HCT116 (cell line): ENCODE data around the gene MED14. TPM values are rescaled to one million over a fixed set of nuclear protein-coding genes. Genes with fewer than 3 reads are reported as not detected.

Source experiments
- ATAC-seq: fragments of 200-7000 bp; cut with Tn5 transposase; 2 replicates; pipeline ENCODE4 v1.9.1; 2020; ENCODE audit warnings: mild to moderate bottlenecking, moderate library complexity
- BruUV-seq: library from RNA; stranded (reverse); fragments of 400-500 nt; replicated peaks from 2 replicates; lab custom pipeline; 2021; lab: Mats Ljungman, UMichigan
- CTCF ChIA-PET: fragments of 300-600 bp; sonication (Branson Sonifier 250); formaldehyde crosslinking; loops from one replicate; lab custom pipeline; 2021; ENCODE audit warnings: antibody characterized with exemption; lab: Charles Lee
- POLR2A ChIA-PET: fragments of 300-600, 350-600 bp; sonication (Branson Sonifier 250); formaldehyde crosslinking; loops from one replicate; lab custom pipeline; 2021; ENCODE audit warnings: antibody characterized with exemption; lab: Charles Lee
- RAD21 ChIA-PET, 2 experiments: fragments of 300-600 bp; sonication (Branson Sonifier 250); formaldehyde crosslinking; loops; one replicate each; lab custom pipeline; 2023; ENCODE audit warnings: low total read pairs in 2 of 2; ENCODE audit not compliant: uncharacterized antibody in 2 of 2, unreplicated experiment in 2 of 2, low non-redundant PET in 1 of 2; lab: Charles Lee
- DNase-seq: peaks from one replicate; pipeline ENCODE4 v3.0.0-alpha.2; 2010; ENCODE audit warnings: low read depth, low spot score
- H2AFZ ChIP-seq: fragments of 200-600 bp; shearing (Covaris generic), sonication (generic); 2 replicates; pipeline ENCODE4 v1.6.1; 2017; ENCODE audit warnings: low read depth, mixed run types, mixed read lengths, antibody characterized with exemption, low read length; ENCODE audit not compliant: poor library complexity, severe bottlenecking
- H3K27ac ChIP-seq: 2 replicates; pipeline ENCODE4 v1.5.1; 2012; ENCODE audit warnings: low read depth, low read length
- H3K27me3 ChIP-seq: fragments of 200-600 bp; sonication (generic); 2 replicates; pipeline ENCODE4 v1.6.1; 2016; ENCODE audit warnings: mixed run types, low read length, mixed read lengths; ENCODE audit not compliant: insufficient read depth
- H3K36me3 ChIP-seq, 2 experiments: fragments of 200-500 bp in 1 of 2; fragments of 200-600 bp in 1 of 2; sonication (Bioruptor generic) in 1 of 2; sonication (generic) in 1 of 2; 2 replicates each; pipeline versions ENCODE4 v1.5.1 to v1.6.1; 2014 to 2016; ENCODE audit warnings: low read length in 2 of 2, inconsistent platforms in 1 of 2, mixed read lengths in 1 of 2, mixed run types in 1 of 2; ENCODE audit not compliant: insufficient read depth in 2 of 2, control insufficient read depth in 1 of 2
- H3K4me1 ChIP-seq, 2 experiments: fragments of 200-600 bp in 1 of 2; sonication (generic) in 1 of 2; 2 replicates each; pipeline versions ENCODE4 v1.5.1 to v1.6.1; 2012 to 2017; ENCODE audit warnings: low read length in 2 of 2, inconsistent platforms in 1 of 2, mild to moderate bottlenecking in 1 of 2, mixed read lengths in 1 of 2, mixed run types in 1 of 2, moderate library complexity in 1 of 2; ENCODE audit not compliant: insufficient read depth in 2 of 2, control insufficient read depth in 1 of 2
- H3K4me2 ChIP-seq: fragments of 200-600 bp; sonication (generic); 2 replicates; pipeline ENCODE4 v1.6.1; 2017; ENCODE audit warnings: mixed run types, low read length, mixed read lengths
- H3K4me3 ChIP-seq, 2 experiments: fragments of 200-600 bp in 1 of 2; sonication (generic) in 1 of 2; replicated peaks in 1 of 2; 2 replicates each; pipeline ENCODE4 v1.5.1; 2011 to 2016; ENCODE audit warnings: low read length in 2 of 2, control low read depth in 1 of 2, low read depth in 1 of 2, mild to moderate bottlenecking in 1 of 2, mixed read lengths in 1 of 2, mixed run types in 1 of 2
- H3K79me2 ChIP-seq: fragments of 200-600 bp; sonication (generic); 2 replicates; pipeline ENCODE4 v1.6.1; 2017; ENCODE audit warnings: mild to moderate bottlenecking, mixed run types, low read length, moderate library complexity, mixed read lengths; ENCODE audit not compliant: insufficient read depth
- H3K9ac ChIP-seq: fragments of 200-600 bp; sonication (generic); 2 replicates; pipeline ENCODE4 v1.6.1; 2016; ENCODE audit warnings: low read length, mixed read lengths
- H3K9me2 ChIP-seq: fragments of 200-600 bp; sonication (generic), shearing (Covaris generic); 2 replicates; pipeline ENCODE4 v1.6.1; 2017; ENCODE audit warnings: mixed run types, mild to moderate bottlenecking, moderate library complexity; ENCODE audit not compliant: insufficient read depth
- H3K9me3 ChIP-seq, 2 experiments: fragments of 200-500 bp in 1 of 2; fragments of 200-600 bp in 1 of 2; sonication (Bioruptor generic) in 1 of 2; sonication (generic) in 1 of 2; 2 replicates each; pipeline ENCODE4 v1.6.1; 2014 to 2017; ENCODE audit warnings: low read length in 2 of 2, mixed read lengths in 2 of 2, inconsistent platforms in 1 of 2, low read depth in 1 of 2, mild to moderate bottlenecking in 1 of 2, mixed run types in 1 of 2, moderate library complexity in 1 of 2; ENCODE audit not compliant: control insufficient read depth in 1 of 2, insufficient read depth in 1 of 2
- H4K20me1 ChIP-seq: fragments of 200-600 bp; sonication (generic), shearing (Covaris generic); 2 replicates; pipeline ENCODE4 v1.6.1; 2017; ENCODE audit warnings: mixed run types, mild to moderate bottlenecking, moderate library complexity; ENCODE audit not compliant: insufficient read depth
- CBX3 ChIP-seq: IDR thresholded peaks from 2 replicates; pipeline ENCODE4 v1.6.1; 2012; ENCODE audit warnings: low read depth
- CEBPB ChIP-seq: IDR thresholded peaks from 2 replicates; pipeline ENCODE4 v1.6.1; 2012; ENCODE audit warnings: low read depth
- EGR1 ChIP-seq: IDR thresholded peaks from 2 replicates; pipeline ENCODE4 v1.6.1; 2012; ENCODE audit warnings: low read depth
- ELF1 ChIP-seq: IDR thresholded peaks from 2 replicates; pipeline ENCODE4 v1.6.1; 2012; ENCODE audit warnings: low read depth, borderline replicate concordance
- FOSL1 ChIP-seq: IDR thresholded peaks from 2 replicates; pipeline ENCODE4 v1.6.1; 2012; ENCODE audit warnings: low read depth
- JUND ChIP-seq: IDR thresholded peaks from 2 replicates; pipeline ENCODE4 v1.6.1; 2012
- POLR2A ChIP-seq: IDR thresholded peaks from 2 replicates; pipeline ENCODE4 v1.7.0; 2011; ENCODE audit warnings: borderline replicate concordance; ENCODE audit not compliant: insufficient read depth, insufficient read length; ENCODE audit errors: extremely low read depth
- POLR2AphosphoS5 ChIP-seq: IDR thresholded peaks from 2 replicates; pipeline ENCODE4 v1.6.1; 2011; ENCODE audit warnings: mild to moderate bottlenecking, low read depth, low read length, moderate library complexity
- RAD21 ChIP-seq: IDR thresholded peaks from 2 replicates; pipeline ENCODE4 v1.6.1; 2012; ENCODE audit warnings: low read depth, mild to moderate bottlenecking
- SP1 ChIP-seq: IDR thresholded peaks from 2 replicates; pipeline ENCODE4 v1.6.1; 2012; ENCODE audit warnings: low read depth
- SRF ChIP-seq: IDR thresholded peaks from 2 replicates; pipeline ENCODE4 v1.6.1; 2012; ENCODE audit warnings: low read depth
- TCF7L2 ChIP-seq: IDR thresholded peaks from 2 replicates; pipeline ENCODE4 v1.7.0; 2011; ENCODE audit warnings: borderline replicate concordance, inconsistent platforms; ENCODE audit not compliant: insufficient read depth, insufficient read length; ENCODE audit errors: extremely low read depth
- ZBTB33 ChIP-seq: IDR thresholded peaks from 2 replicates; pipeline ENCODE4 v1.6.1; 2011; ENCODE audit warnings: mild to moderate bottlenecking, low read length, moderate library complexity; ENCODE audit not compliant: insufficient replicate concordance; ENCODE audit errors: extremely low read depth
- ZFX ChIP-seq: fragments of 450-650 bp; IDR thresholded peaks from 2 replicates; pipeline ENCODE4 v1.6.1; 2017
- ZNF274 ChIP-seq: fragments of 200-500 bp; sonication (Bioruptor generic); IDR thresholded peaks from 2 replicates; pipeline ENCODE4 v1.6.1; 2014; ENCODE audit warnings: mild to moderate bottlenecking, low read depth, low read length, inconsistent platforms
- intact Hi-C: fragments of 100-400 bp; cut with micrococcal nuclease; formaldehyde crosslinking; loops from 2 replicates; pipeline ENCODE4 v1.10.0; 2022
- total RNA-seq: library from RNA; stranded (reverse); gene quantifications from one replicate; pipeline ENCODE4 v1.2.1, GENCODE V29; 2021; ENCODE audit not compliant: unreplicated experiment
- TF ChIP-seq, protein P1 (sequence below): IDR thresholded peaks from 2 replicates; pipeline ENCODE4 v1.6.1; 2012
- TF ChIP-seq, protein P2 (sequence below): IDR thresholded peaks from 2 replicates; pipeline ENCODE4 v1.6.1; 2012; ENCODE audit warnings: low read depth
- TF ChIP-seq, protein P3 (sequence below), 3 experiments: fragments of 200-600 bp in 1 of 3; sonication (generic) in 1 of 3; IDR thresholded peaks in 2 of 3; conservative IDR thresholded peaks in 1 of 3; 2 replicates each; pipeline ENCODE4 v1.5.1; 2012 to 2017; ENCODE audit warnings: low read depth in 2 of 3, low read length in 2 of 3, antibody characterized with exemption in 1 of 3, borderline replicate concordance in 1 of 3, control low read depth in 1 of 3, mild to moderate bottlenecking in 1 of 3, mixed read lengths in 1 of 3, mixed run types in 1 of 3, moderate library complexity in 1 of 3; ENCODE audit not compliant: insufficient read depth in 1 of 3

Gene MED14
- total RNA-seq, 1 experiment from 2014 or later = 51.8 TPM

- H3K4me2 ChIP-seq = no peak overlapping the region
- POLR2A ChIA-PET = no interaction called here
- intact Hi-C loops = no loop called here
- no peaks in the 10 kb centered on the region for H3K9me3 ChIP-seq
- no peak overlapping the region for H2AFZ ChIP-seq
- RAD21 ChIA-PET = no interaction called here
- H3K9me2 ChIP-seq = no peaks in the 10 kb centered on the region
- no TSS peak for BruUV-seq
- no peak overlapping the region for H3K4me3 ChIP-seq
- H3K36me3 ChIP-seq = peaks cover 0 to 9% of the 10 kb centered on the region in 2 experiments; a peak in 2 of 4 replicates
- CTCF ChIA-PET = no interaction called here
- no peaks in the 10 kb centered on the region for H3K79me2 ChIP-seq
- no peak for DNase-seq
- no peak for TF ChIP-seq ZBTB33
- TF ChIP-seq, protein P1, sequence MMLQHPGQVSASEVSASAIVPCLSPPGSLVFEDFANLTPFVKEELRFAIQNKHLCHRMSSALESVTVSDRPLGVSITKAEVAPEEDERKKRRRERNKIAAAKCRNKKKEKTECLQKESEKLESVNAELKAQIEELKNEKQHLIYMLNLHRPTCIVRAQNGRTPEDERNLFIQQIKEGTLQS = no peak
- TF ChIP-seq CBX3 = no peak
- TF ChIP-seq ZNF274 = no peak
- no peak for TF ChIP-seq RAD21
- no peak for TF ChIP-seq TCF7L2
- no peak for TF ChIP-seq ELF1
- TF ChIP-seq ZFX = no peak
- TF ChIP-seq JUND = no peak
- TF ChIP-seq SP1 = no peak
- no peak for TF ChIP-seq POLR2A
- no peak for TF ChIP-seq EGR1
- TF ChIP-seq POLR2AphosphoS5 = no peak
- no peak for TF ChIP-seq FOSL1
- TF ChIP-seq, protein P2, sequence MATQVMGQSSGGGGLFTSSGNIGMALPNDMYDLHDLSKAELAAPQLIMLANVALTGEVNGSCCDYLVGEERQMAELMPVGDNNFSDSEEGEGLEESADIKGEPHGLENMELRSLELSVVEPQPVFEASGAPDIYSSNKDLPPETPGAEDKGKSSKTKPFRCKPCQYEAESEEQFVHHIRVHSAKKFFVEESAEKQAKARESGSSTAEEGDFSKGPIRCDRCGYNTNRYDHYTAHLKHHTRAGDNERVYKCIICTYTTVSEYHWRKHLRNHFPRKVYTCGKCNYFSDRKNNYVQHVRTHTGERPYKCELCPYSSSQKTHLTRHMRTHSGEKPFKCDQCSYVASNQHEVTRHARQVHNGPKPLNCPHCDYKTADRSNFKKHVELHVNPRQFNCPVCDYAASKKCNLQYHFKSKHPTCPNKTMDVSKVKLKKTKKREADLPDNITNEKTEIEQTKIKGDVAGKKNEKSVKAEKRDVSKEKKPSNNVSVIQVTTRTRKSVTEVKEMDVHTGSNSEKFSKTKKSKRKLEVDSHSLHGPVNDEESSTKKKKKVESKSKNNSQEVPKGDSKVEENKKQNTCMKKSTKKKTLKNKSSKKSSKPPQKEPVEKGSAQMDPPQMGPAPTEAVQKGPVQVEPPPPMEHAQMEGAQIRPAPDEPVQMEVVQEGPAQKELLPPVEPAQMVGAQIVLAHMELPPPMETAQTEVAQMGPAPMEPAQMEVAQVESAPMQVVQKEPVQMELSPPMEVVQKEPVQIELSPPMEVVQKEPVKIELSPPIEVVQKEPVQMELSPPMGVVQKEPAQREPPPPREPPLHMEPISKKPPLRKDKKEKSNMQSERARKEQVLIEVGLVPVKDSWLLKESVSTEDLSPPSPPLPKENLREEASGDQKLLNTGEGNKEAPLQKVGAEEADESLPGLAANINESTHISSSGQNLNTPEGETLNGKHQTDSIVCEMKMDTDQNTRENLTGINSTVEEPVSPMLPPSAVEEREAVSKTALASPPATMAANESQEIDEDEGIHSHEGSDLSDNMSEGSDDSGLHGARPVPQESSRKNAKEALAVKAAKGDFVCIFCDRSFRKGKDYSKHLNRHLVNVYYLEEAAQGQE = no peak
- TF ChIP-seq SRF = no peak
- TF ChIP-seq CEBPB = no peak
- TF ChIP-seq, protein P3, sequence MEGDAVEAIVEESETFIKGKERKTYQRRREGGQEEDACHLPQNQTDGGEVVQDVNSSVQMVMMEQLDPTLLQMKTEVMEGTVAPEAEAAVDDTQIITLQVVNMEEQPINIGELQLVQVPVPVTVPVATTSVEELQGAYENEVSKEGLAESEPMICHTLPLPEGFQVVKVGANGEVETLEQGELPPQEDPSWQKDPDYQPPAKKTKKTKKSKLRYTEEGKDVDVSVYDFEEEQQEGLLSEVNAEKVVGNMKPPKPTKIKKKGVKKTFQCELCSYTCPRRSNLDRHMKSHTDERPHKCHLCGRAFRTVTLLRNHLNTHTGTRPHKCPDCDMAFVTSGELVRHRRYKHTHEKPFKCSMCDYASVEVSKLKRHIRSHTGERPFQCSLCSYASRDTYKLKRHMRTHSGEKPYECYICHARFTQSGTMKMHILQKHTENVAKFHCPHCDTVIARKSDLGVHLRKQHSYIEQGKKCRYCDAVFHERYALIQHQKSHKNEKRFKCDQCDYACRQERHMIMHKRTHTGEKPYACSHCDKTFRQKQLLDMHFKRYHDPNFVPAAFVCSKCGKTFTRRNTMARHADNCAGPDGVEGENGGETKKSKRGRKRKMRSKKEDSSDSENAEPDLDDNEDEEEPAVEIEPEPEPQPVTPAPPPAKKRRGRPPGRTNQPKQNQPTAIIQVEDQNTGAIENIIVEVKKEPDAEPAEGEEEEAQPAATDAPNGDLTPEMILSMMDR (IDR thresholded peaks at IDR 0.05 in 2 of 3, conservative IDR thresholded peaks at IDR 0.05 in 1 of 3; ENCODE audit: borderline replicate concordance in 1 of 3, insufficient read depth in 1 of 3, low read depth in 2 of 3, low read length in 2 of 3) = no peak
- no peaks in the 10 kb centered on the region for H3K27me3 ChIP-seq
- H3K4me1 ChIP-seq = no peaks in the 10 kb centered on the region
- no peak overlapping the region for H3K27ac ChIP-seq
- H4K20me1 ChIP-seq = no peaks in the 10 kb centered on the region
- ATAC-seq = no peak
- no peak overlapping the region for H3K9ac ChIP-seq
Measured at GRCh38 chrX:40660381-40660780, 75.0 kb downstream of the MED14 start.
